Naive B cell (primary cell): ENCODE data around the gene CYP27A1. TPM values are rescaled to one million over a fixed set of nuclear protein-coding genes. Genes with fewer than 3 reads are reported as not detected.

Source experiments
- ATAC-seq, 2 donors: fragments of 150-1000 bp; cut with Tn5 transposase; 2 replicates each; pipeline ENCODE4 v1.10.0; 2021; ENCODE audit warnings: low read depth in 2 of 2, mild to moderate bottlenecking in 2 of 2, moderate library complexity in 2 of 2
- DNase-seq: peaks from one replicate; pipeline ENCODE4 v3.0.0; 2022
- H3K27ac Mint-ChIP-seq, 6 donors: one replicate each; pipeline ENCODE4 v1.8.0; 2020 to 2022; ENCODE audit warnings: mild to moderate bottlenecking in 6 of 6, mixed read lengths in 6 of 6, moderate library complexity in 5 of 6, inconsistent platforms in 2 of 6
- H3K27me3 Mint-ChIP-seq, 3 donors: one replicate each; pipeline ENCODE4 v1.8.0; 2021 to 2022; ENCODE audit warnings: mixed read lengths in 3 of 3, mild to moderate bottlenecking in 1 of 3
- H3K36me3 Mint-ChIP-seq, 2 donors: one replicate each; pipeline ENCODE4 v1.8.0; 2020 to 2022; ENCODE audit warnings: mixed read lengths in 2 of 2, inconsistent platforms in 1 of 2, mild to moderate bottlenecking in 1 of 2
- H3K4me1 Mint-ChIP-seq, 3 donors: one replicate each; pipeline ENCODE4 v1.8.0; 2020 to 2022; ENCODE audit warnings: mixed read lengths in 3 of 3, inconsistent platforms in 1 of 3, mild to moderate bottlenecking in 1 of 3, moderate library complexity in 1 of 3
- H3K4me3 Mint-ChIP-seq, 8 donors: one replicate each; pipeline ENCODE4 v1.8.0; 2020 to 2022; ENCODE audit warnings: mild to moderate bottlenecking in 8 of 8, mixed read lengths in 8 of 8, moderate library complexity in 8 of 8, inconsistent platforms in 2 of 8
- H3K9me3 Mint-ChIP-seq, 7 donors: one replicate each; pipeline ENCODE4 v1.8.0; 2020 to 2022; ENCODE audit warnings: mixed read lengths in 7 of 7, mild to moderate bottlenecking in 5 of 7, inconsistent platforms in 2 of 7, moderate library complexity in 1 of 7
- polyA plus RNA-seq, 6 donors: library from polyadenylated mRNA; unstranded; fragments of 300-500 nt; fragmentation: Illumina TruSeq; gene quantifications; one replicate each; pipeline ENCODE4 v1.2.3, GENCODE V29; 2021; ENCODE audit warnings: low read depth in 6 of 6

Gene CYP27A1
- polyA plus RNA-seq, 6 donors from 2014 or later, result 0.17 to 0.68 (median 0.28) TPM; not detected in 1

GRCh38 chr2:218855305-218856166, 73.6 kb downstream of the CYP27A1 start:
- Mint-ChIP-seq H3K9me3 (no peaks in the 10 kb centered on the region), H3K36me3 (peaks cover 0 to 6% of the 10 kb centered on the region in 2 donors), H3K27ac (peak overlapping the region in 1 of 6 donors; percentile 65), H3K4me1 (peaks cover 17 to 22% (median 18%) of the 10 kb centered on the region in 3 donors), H3K4me3 (peak overlapping the region in 1 of 8 donors; percentile 22), H3K27me3 (peaks cover 76 to 86% (median 84%) of the 10 kb centered on the region in 3 donors)
- DNase-seq (no peak), ATAC-seq (no peak)

GRCh38 chr2:218856167-218856895, 74.4 kb downstream of the CYP27A1 start:
- Mint-ChIP-seq H3K4me1 (peaks cover 21 to 28% (median 24%) of the 10 kb centered on the region in 3 donors), H3K9me3 (no peaks in the 10 kb centered on the region), H3K4me3 (peak overlapping the region in 1 of 8 donors; percentile 22), H3K27me3 (peaks cover 77 to 85% (median 84%) of the 10 kb centered on the region in 3 donors), H3K27ac (peak overlapping the region in 1 of 6 donors; percentile 85), H3K36me3 (peaks cover 0 to 6% of the 10 kb centered on the region in 2 donors)
- ATAC-seq (no peak), DNase-seq (no peak)

GRCh38 chr2:218856896-218857243, 74.9 kb downstream of the CYP27A1 start:
- Mint-ChIP-seq H3K36me3 (peaks cover 0 to 6% of the 10 kb centered on the region in 2 donors), H3K27me3 (peaks cover 83 to 91% (median 88%) of the 10 kb centered on the region in 3 donors), H3K4me1 (peaks cover 24 to 32% (median 26%) of the 10 kb centered on the region in 3 donors), H3K4me3 (no peak overlapping the region), H3K27ac (no peak overlapping the region), H3K9me3 (no peaks in the 10 kb centered on the region)
- ATAC-seq (no peak), DNase-seq (no peak)

GRCh38 chr2:218857371-218858137, 75.6 kb downstream of the CYP27A1 start:
- DNase-seq (no peak), ATAC-seq (no peak)
- H3K27me3 Mint-ChIP-seq, result peaks cover 84 to 95% (median 94%) of the 10 kb centered on the region in 3 donors
- peaks cover 0 to 6% of the 10 kb centered on the region in 2 donors for H3K36me3 Mint-ChIP-seq
- H3K9me3 Mint-ChIP-seq, result no peaks in the 10 kb centered on the region
- H3K4me1 Mint-ChIP-seq, result peaks cover 24 to 33% (median 27%) of the 10 kb centered on the region in 3 donors
- H3K27ac Mint-ChIP-seq, result no peak overlapping the region
- H3K4me3 Mint-ChIP-seq, result peak overlapping the region in 1 of 8 donors; percentile 22

- peaks cover 84 to 95% (median 94%) of the 10 kb centered on the region in 3 donors for H3K27me3 Mint-ChIP-seq
- peaks cover 0 to 6% of the 10 kb centered on the region in 2 donors for H3K36me3 Mint-ChIP-seq
- H3K4me1 Mint-ChIP-seq, result peaks cover 24 to 31% (median 27%) of the 10 kb centered on the region in 3 donors
- peak overlapping the region in 1 of 6 donors; percentile 74 for H3K27ac Mint-ChIP-seq
- ATAC-seq (no peak), DNase-seq (no peak)
- H3K9me3 Mint-ChIP-seq, result no peaks in the 10 kb centered on the region
- peak overlapping the region in 3 of 8 donors; percentile 22 to 32 (median 30) for H3K4me3 Mint-ChIP-seq
These were observed 76.1 kb downstream of the CYP27A1 start for GRCh38 chr2:218858138-218858445.

GRCh38 chr2:218858671-218859555, 77.0 kb downstream of the CYP27A1 start:
- ATAC-seq (no peak), DNase-seq (no peak)
- H3K27ac Mint-ChIP-seq, result peak overlapping the region in 3 of 6 donors; percentile 24 to 52 (median 27)
- H3K9me3 Mint-ChIP-seq, result no peaks in the 10 kb centered on the region
- peaks cover 0 to 6% of the 10 kb centered on the region in 2 donors for H3K36me3 Mint-ChIP-seq
- H3K27me3 Mint-ChIP-seq, result peaks cover 84 to 95% (median 94%) of the 10 kb centered on the region in 3 donors
- peaks cover 24 to 28% (median 27%) of the 10 kb centered on the region in 3 donors for H3K4me1 Mint-ChIP-seq
- H3K4me3 Mint-ChIP-seq, result peak overlapping the region; percentile 62 to 90 (median 82)

- Mint-ChIP-seq H3K4me1 (peaks cover 24 to 28% (median 27%) of the 10 kb centered on the region in 3 donors), H3K4me3 (peak within 1 kb of the TSS; percentile 63 to 90 (median 84)), H3K27ac (peak within 1 kb of the TSS in 3 of 6 donors; percentile 24 to 84 (median 52)), H3K36me3 (peaks cover 0 to 6% of the 10 kb centered on the region in 2 donors), H3K9me3 (no peaks in the 10 kb centered on the region), H3K27me3 (peaks cover 81 to 95% (median 94%) of the 10 kb centered on the region in 3 donors)
- ATAC-seq (peak; percentile 49 to 61), DNase-seq (no peak)
These were observed 77.6 kb downstream of the CYP27A1 start, which contains the start of gene WNT6 for GRCh38 chr2:218859556-218859987. WNT6 (plus strand) TSS chr2:218859805; CDS start chr2:218860038, 233 bp downstream.

- DNase-seq (no peak), ATAC-seq (peak in 1 of 2 donors; percentile 13)
- peaks cover 75 to 95% (median 94%) of the 10 kb centered on the region in 3 donors for H3K27me3 Mint-ChIP-seq
- H3K27ac Mint-ChIP-seq, result peak overlapping the region in 1 of 6 donors; percentile 84
- H3K4me1 Mint-ChIP-seq, result peaks cover 24 to 28% (median 27%) of the 10 kb centered on the region in 3 donors
- peak overlapping the region; percentile 64 to 89 (median 82) for H3K4me3 Mint-ChIP-seq
- no peaks in the 10 kb centered on the region for H3K9me3 Mint-ChIP-seq
- H3K36me3 Mint-ChIP-seq, result peaks cover 0 to 6% of the 10 kb centered on the region in 2 donors
These were observed 78.3 kb downstream of the CYP27A1 start for GRCh38 chr2:218859988-218860831.

- peaks cover 0 to 6% of the 10 kb centered on the region in 2 donors for H3K36me3 Mint-ChIP-seq
- DNase-seq, result no peak
- no peak overlapping the region for H3K27ac Mint-ChIP-seq
- peak overlapping the region in 6 of 8 donors; percentile 3 to 84 (median 64) for H3K4me3 Mint-ChIP-seq
- no peaks in the 10 kb centered on the region for H3K9me3 Mint-ChIP-seq
- H3K4me1 Mint-ChIP-seq, result peaks cover 24 to 28% (median 27%) of the 10 kb centered on the region in 3 donors
- peaks cover 67 to 95% (median 92%) of the 10 kb centered on the region in 3 donors for H3K27me3 Mint-ChIP-seq
- peak; percentile 13 to 26 for ATAC-seq
These were observed 79.0 kb downstream of the CYP27A1 start for GRCh38 chr2:218860950-218861381.

GRCh38 chr2:218861645-218862318, 79.8 kb downstream of the CYP27A1 start:
- Mint-ChIP-seq H3K27me3 (peaks cover 64 to 95% (median 92%) of the 10 kb centered on the region in 3 donors), H3K4me3 (peak overlapping the region in 2 of 8 donors; percentile 48 to 64), H3K27ac (no peak overlapping the region), H3K4me1 (peaks cover 24 to 28% (median 27%) of the 10 kb centered on the region in 3 donors), H3K36me3 (peaks cover 0 to 6% of the 10 kb centered on the region in 2 donors), H3K9me3 (no peaks in the 10 kb centered on the region)
- ATAC-seq (no peak), DNase-seq (no peak)
